ENCODE measurements around the gene FLYWCH2. TPM values are rescaled to one million over a fixed set of nuclear protein-coding genes. Genes with fewer than 3 reads are reported as not detected.
A peak's percentile ranks its signal among the peaks of the same experiment; 100 is the strongest.

Gene FLYWCH2
- total and polyA plus RNA-seq, 2 of the 4 experiments (the other 2 are of a cell fraction) = 42.3 to 66.3 TPM

DNA sequence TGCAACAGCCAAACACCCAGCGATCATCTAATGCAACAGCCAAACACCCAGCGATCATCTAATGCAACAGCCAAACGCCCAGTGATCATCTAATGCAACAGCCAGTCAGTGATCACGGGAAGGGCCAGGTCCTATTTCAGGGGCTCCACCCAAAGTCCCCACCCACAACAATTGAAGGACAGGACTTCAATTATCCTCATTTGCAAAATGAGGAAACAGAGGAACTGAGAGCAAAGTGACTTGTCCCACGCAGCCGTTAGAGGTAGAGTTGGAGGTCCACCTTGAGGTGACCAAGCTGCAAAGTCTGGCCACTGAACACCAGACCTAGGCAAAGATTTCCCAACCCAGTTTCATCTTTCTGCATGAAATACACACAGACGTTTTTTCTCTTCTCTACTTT lies 49.2 kb upstream of the FLYWCH2 start:
- Histone ChIP-seq H4K5ac (ENCODE audit: low read depth, low read length) (no peak overlapping the region), H3K4me1 (ENCODE audit: control insufficient read depth, insufficient read depth, low read length) (peaks cover 7% of the 10 kb centered on the region), H3K36me3 (ENCODE audit: control insufficient read depth, insufficient read depth, low read length) (no peaks in the 10 kb centered on the region), H3K4me2 (ENCODE audit: low read depth, low read length) (no peak overlapping the region), H2BK20ac (ENCODE audit: low read depth, low read length) (no peak overlapping the region), H3K9ac (ENCODE audit: low read depth, low read length) (no peak overlapping the region), H2BK120ac (ENCODE audit: low read depth, low read length) (no peak overlapping the region), H3K4me3 (ENCODE audit: insufficient read depth, low read depth, low read length) (no peak overlapping the region), H3K27me3 (ENCODE audit: control insufficient read depth, insufficient read depth, low read length) (peaks cover 27% of the 10 kb centered on the region), H3K9me1 (ENCODE audit: insufficient read depth, low read length) (peaks cover 10% of the 10 kb centered on the region), H2BK5ac (ENCODE audit: low read depth, low read length, poor library complexity, severe bottlenecking) (no peak overlapping the region), H3K18ac (ENCODE audit: low read depth, low read length) (no peak overlapping the region), H4K8ac (ENCODE audit: low read depth in 2 of 2, low read length in 2 of 2) (no peak overlapping the region), H3K56ac (ENCODE audit: extremely low read depth, insufficient read depth, low read length) (no peak overlapping the region), H2BK15ac (ENCODE audit: low read depth, low read length) (no peak overlapping the region), H3K23ac (ENCODE audit: low read depth, low read length) (no peak overlapping the region), H3K4ac (ENCODE audit: low read depth, low read length) (no peak overlapping the region), H3K79me1 (ENCODE audit: low read depth in 1 of 2, low read length in 2 of 2) (no peaks in the 10 kb centered on the region), H3K9me3 (ENCODE audit: control insufficient read depth, insufficient read depth, low read length) (no peaks in the 10 kb centered on the region), H4K91ac (ENCODE audit: insufficient read depth, low read depth, low read length) (no peak overlapping the region), H2AK5ac (ENCODE audit: low read depth, low read length) (0 out of 2 replicates have a peak overlapping the region, but pooled peaks have one; percentile 30), H2AFZ (replicated peaks; ENCODE audit: low read length, poor library complexity) (no peak overlapping the region), H2AK9ac (replicated peaks; ENCODE audit: low read depth, low read length, poor library complexity) (no peak overlapping the region), H4K20me1 (ENCODE audit: insufficient read depth, low read length) (peaks cover 7% of the 10 kb centered on the region; the same call in 1 of the 2 replicates), H3K27ac (ENCODE audit: insufficient read depth, low read length) (no peak overlapping the region), H3K14ac (replicated peaks; ENCODE audit: low read depth, low read length) (no peak overlapping the region)
- no TSS peak for BruUV-seq (replicated peaks)
- intact Hi-C loops (cut with micrococcal nuclease) = no loop called here
- dilution Hi-C loops (cut with HindIII; ENCODE audit: low sequenced_read_pairs, unreplicated experiment) = no loop called here
- ChIA-PET POLR2A (ENCODE audit: unreplicated experiment) (no interaction called here), CTCF (no interaction called here)
- ATAC-seq (ENCODE audit: low read depth) (no peak), DNase-seq (no peak)
- TF ChIP-seq, protein P1, sequence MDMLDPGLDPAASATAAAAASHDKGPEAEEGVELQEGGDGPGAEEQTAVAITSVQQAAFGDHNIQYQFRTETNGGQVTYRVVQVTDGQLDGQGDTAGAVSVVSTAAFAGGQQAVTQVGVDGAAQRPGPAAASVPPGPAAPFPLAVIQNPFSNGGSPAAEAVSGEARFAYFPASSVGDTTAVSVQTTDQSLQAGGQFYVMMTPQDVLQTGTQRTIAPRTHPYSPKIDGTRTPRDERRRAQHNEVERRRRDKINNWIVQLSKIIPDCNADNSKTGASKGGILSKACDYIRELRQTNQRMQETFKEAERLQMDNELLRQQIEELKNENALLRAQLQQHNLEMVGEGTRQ (IDR thresholded peaks at IDR 0.05; ENCODE audit: low read depth, low read length) = no peak
- TF ChIP-seq RFX5 (IDR thresholded peaks at IDR 0.05; ENCODE audit: low read depth, low read length) = no peak
- no CpG with 5 or more reads among the region's 7 CpGs for WGBS, 2 experiments (ENCODE audit: extremely low coverage in 2 of 2, insufficient read length in 1 of 2)
- in situ Hi-C loops (cut with MboI; ENCODE audit: low sequenced_read_pairs) = loop anchor here (10.0 kb wide), 1 partner anchor 81 kb away; the partner anchor contains the start of gene FLYWCH1
